ENCODE results near the gene SULT1A4. TPM values are rescaled to one million over a fixed set of nuclear protein-coding genes. Genes with fewer than 3 reads are reported as not detected.
"Not testable (repeated sequence)": the region's sequence is repeated elsewhere in the genome, so short reads cannot be mapped to it uniquely, and the experiment has no call there.

SULT1A4 gene
- total RNA-seq = 2.2 TPM

DNA sequence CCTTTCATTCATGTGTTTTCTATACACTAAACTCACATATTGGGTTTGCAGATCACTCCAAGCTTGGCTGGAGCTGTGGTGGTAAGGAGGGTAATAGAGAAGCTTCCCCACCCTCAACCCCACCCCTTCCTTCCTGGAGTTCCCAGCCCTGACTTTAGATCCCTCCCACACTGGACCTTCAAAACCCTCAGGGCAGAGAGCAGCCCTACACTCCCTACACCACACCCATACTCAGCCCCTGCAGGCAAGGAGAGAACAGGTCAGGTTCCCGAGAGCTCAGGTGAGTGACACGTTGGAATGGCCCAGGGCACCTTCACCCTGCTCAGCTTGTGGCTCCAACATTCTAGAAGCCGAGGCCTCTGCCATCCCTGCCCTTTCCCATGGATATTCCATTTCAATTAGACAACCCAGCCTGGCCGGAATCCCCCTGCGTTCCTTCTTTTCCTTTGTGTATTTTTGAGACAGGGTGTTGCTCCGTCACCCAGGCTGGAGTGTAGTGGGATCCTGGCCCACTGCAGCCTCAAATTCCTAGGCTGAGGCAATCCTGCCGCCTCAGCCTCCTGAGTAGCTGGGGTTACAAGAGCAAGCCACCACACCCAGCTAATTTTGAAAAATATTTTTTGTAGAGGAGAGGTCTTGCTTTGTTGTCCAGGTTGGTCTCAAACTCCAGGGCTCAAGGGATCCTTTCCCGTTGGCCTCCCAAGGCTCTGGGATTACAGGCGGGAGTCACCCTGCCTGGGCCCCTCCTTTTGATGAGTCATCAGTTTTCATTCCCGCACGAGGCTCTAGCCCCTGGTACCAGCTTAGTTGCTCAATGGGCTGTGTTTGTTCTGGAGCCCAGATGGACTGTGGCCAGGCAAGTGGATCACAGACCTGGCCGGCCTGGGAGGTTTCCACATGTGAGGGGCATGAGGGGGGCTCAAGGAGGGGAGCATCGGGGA is at the start of gene SULT1A4:
TSS of gene SULT1A4 (plus strand) at position 208 of the 941 bp plus-strand sequence. CDS start 1,473 bp downstream, outside the sequence.
- ATAC-seq = peak; percentile 66

DNA sequence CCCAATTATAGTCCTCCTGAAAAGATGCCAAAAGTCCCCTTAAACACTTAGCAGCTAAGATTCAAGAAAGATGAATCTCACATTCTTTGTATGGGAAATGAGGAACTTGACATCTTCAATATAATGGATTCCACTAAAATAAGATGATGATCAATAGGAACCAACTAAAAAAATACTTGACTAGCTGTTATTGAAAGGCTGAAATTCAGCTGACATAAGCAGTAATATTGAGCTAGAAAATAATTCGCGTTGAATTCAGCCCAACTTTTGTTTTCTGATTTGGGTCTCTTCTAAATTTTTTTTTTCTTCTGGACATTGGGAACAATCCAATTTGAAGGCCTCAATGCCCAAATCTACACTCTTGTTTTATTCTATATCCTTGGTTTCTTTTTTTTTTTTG is 36.1 kb upstream of the SULT1A4 start:
- ATAC-seq = not testable (repeated sequence)

DNA sequence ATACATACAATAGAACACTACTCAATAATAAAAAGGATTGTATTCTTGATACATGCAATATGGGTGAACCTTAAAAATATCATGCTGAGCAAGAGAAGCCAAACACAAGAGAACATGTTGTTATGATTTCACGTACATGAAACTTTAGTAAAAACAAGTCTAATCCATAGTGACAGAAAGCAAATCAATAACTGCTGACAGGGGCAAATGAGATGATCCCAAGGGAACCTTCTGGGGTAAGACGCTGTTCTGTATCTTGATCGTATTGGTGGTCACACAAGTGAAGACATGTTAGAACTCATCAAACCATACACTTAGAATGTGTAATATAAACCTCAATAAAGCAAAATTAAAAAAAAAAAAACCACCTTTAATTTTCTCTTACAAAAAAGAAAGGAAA is 34.3 kb upstream of the SULT1A4 start:
- not testable (repeated sequence) for ATAC-seq

DNA sequence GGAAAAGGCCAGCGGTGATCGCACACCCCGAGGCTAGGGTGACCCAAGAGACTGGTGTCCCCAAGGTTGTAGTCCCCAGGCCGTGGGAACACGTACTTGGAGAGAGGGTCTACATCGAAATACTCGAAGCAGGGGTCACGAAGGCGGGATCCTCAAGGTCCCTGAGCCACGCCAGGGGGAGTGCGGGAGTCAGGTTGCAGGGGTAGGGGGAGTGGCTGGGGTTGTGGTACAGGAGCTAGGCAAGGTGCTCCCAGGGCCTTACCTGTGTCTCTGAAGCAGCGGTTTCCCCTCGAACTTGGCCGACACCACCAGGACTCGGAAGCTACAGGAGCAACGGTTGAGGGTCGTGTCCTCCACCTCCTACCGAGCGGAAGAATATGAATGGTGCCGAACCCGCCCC is 6.0 kb upstream of the SULT1A4 start:
- peak; percentile 29 for ATAC-seq

DNA sequence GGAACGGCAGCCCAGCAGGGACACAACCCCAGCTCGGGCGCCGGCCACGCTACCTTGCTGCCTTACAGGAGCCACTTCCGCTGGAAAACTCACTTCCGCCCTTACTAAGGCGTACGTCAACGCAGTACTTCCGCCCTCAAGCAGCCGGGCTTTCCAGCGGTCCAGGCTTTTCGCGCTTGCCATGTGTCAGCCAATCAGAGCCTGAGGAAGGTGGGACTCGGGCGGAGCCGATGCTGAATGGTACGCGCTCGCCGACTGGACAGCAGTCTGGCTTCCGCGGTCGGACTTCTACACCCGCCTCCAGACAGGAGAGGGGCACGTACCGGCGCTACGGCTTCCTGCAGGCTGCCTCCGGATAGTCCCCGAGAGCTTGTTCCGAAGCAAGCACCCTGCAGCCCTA is 5.4 kb upstream of the SULT1A4 start, which contains the start of the genes BOLA2 and SLX1B:
TSS of gene BOLA2 (minus strand) at position 83 of the 400 bp plus-strand sequence. CDS start 98 bp downstream, outside the sequence.
TSS of gene SLX1B (plus strand) at position 265 of the 400 bp plus-strand sequence.
- ATAC-seq = peak; percentile 93

DNA sequence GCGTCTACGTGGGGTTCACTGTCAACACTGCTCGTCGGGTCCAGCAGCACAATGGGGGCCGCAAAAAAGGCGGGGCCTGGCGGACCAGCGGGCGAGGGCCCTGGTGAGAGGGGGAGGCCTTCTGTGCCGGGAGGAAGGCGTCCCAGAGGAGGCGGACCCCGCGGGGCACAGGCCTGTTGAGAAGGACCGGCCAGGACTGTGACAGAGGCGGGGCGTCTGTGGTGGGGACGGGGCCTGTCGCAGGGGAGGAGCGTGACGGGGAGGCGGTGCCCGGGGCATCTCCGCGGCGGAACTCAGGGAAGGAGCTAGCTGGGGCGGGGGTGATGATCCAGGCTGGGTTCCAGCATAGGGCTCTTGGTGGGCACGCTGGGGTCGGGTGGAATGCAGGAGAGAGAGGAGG is 4.9 kb upstream of the SULT1A4 start:
- peak; percentile 75 for ATAC-seq

DNA sequence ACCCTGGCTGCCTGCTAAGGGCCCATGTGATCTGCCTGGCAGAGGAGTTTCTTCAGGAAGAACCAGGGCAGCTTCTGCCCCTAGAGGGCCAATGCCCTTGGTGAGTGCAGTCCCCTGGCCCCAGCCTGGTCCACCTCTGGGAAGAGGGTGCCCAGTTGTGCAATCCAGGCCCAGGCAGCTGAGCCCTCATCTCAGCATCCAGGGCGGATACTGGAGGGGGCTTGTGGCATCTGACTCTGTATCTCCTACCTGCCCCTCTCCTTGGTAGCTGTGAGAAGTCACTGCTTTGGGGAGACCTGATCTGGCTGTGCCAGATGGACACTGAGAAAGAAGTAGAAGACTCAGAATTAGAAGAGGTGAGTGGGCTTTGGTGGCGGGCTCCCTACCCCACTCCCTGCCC is 2.1 kb upstream of the SULT1A4 start:
- ATAC-seq = not testable (repeated sequence)

DNA sequence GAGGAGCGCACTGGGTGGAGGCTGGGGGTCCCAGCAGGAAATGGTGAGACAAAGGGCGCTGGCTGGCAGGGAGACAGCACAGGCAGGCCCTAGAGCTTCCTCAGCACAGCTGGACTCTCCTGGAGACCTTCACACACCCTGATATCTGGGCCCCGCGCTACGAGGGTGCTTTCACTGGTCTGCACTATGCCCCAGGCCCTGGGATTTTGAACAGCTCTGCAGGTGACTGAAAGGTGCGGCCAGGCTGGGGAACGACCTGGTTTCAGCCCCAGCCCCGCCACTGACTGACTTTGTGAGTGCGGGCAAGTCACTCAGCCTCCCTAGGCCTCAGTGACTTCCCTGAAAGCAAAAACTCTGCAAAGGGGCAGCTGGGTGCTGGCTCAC is 926 bp downstream of the SULT1A4 start:
- peak; percentile 27 for ATAC-seq

DNA sequence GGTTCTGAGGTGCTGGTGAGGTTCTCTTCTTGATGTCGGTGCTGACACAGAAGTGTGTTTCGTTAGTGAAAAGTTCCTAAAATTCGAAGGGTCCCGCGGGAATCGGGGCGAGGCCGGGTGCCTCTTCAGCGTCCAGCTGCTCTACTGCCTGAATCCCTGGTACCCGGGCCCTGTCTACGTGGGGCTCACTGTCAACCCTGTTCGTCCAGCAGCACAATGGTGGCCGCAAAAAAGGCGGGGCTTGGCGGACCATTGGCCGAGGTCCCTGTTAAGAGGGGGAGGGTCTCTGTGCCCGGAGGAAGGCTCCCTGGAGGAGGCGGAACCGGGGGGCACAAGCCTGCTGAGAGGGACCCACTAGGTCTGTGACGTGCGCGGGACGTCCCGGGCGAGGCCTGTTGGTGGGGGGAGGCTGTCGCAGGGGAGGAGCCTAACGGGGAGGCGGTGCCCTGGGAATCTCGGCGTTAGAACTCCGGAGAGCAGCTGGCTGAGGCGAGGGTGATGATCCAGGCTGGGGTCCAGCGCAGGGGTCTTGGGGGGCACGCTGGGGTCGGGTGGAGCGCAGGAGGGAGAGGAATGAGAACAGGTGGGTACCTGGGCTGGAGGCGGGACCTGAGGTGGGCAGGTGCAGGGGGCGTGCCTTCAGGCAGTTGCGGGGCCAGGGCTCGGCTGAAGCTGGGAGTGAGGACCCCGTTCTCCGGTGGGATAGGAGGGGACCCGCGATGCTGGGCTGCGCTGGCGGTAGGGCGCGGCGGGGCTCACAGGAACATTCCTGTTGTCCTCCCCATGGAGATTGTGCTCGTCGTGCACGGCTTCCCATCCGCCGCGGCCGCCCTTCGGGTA is 6.5 kb downstream of the SULT1A4 start:
- peak; percentile 24 for ATAC-seq

DNA sequence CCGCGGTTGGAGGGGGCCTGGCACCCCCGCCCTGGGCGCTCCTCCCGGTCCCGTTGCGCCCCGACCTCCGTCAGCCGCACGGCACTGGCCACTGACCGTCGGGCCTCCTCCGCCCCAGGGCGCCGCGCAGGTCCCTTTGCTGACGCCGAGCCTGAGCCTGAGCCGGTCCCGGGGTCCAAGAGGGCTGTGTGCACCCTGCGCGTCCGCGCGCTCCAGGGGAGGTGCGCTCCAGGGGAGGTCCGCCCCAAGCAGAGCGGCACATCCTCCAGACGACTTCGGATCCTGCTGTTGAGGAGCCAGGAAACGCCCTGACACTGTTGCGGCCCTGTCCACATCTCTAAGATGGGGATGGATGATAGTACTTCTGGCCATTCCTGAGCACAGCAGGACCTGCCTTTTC is 7.2 kb downstream of the SULT1A4 start:
- ATAC-seq = peak; percentile 16

DNA sequence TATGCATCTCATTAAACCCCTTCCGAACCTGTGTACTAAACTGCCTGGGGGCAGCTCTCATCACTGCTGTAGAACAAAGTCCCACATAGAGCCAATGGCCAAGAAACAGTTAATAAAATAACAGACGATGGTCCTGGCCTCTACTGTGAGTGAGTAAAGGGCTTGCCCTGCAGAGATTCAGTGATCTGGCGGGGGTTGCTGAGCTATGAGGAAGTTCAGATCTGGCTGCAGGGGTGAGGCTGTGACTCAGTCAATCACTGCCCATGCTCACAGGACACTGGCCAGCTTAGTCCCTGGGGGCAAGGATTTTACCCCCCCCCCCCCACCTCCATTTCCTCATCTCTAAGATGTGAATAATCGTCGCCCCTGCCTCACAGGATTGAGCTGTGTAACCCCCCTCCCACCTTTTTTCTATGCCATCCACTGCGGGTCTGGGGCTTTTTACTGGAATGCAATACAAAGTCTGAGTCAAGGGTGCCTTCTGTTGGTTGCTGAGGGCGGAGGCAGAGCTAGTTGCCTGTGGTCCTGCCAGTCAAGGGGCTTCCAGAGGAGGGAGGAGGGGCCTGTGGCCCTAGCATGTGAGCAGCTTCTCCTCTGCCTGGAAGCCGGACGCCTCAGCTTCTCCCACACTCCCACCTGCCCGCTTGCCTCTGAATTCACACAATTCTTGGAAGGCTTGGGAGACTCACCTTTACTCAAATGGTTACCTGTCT is 8.1 kb downstream of the SULT1A4 start:
- not testable (repeated sequence) for ATAC-seq

DNA sequence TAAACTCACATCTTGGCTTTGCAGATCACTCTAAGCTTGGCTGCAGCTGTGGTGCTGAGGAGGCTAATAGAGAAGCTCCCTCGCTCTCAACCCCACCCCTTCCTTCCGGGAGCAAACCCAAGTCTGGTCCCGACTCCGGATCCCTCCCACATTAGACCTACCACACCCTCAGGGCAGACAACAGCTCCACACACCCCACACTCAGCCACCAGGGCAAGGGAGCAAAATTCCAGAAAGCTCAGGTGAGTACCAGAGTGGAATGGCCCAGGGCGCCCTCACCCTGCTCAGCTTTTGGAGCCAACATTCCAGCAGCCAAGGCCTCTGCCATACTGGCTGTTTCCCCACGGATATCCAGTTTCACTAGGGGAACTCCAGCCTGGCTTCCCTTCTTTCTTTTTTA is 9.9 kb downstream of the SULT1A4 start:
- peak; percentile 87 for ATAC-seq

DNA sequence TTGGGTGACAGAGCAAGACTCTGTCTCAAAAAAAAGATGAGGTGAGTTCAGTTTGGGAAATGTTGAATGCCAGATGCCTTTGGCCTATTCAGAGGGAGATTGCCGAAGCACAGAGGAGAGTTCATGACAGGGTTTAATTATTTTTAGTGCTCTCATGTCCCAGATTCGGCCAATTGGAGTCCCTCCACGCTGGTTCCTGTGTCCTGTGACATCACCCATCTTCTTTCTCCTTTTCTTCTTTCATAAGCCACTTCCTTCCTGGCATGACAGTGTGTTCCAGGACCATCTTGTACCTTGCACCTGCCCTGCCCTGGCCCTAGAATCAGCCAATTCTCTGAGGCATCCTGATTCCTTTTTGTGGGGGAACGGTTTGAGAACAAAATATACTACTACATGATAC is 12.4 kb downstream of the SULT1A4 start:
- ATAC-seq = not testable (repeated sequence)

DNA sequence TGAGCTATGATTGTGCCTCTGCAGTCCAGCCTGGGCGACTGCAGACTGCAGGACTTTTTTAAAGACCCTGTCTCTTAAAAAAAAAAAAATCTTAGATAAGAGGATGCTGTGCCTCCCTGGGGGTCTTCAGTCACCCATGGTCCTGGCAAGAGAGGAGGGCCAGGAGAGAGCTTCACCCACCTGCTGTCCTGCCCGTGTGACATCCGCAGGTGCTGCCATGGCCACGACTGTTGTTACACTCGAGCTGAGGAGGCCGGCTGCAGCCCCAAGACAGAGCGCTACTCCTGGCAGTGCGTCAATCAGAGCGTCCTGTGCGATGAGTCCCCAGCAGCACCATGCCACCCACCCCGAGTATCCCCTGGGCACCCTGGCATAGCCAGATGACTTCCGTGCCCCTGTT is 22.6 kb downstream of the SULT1A4 start:
- ATAC-seq = not testable (repeated sequence)

DNA sequence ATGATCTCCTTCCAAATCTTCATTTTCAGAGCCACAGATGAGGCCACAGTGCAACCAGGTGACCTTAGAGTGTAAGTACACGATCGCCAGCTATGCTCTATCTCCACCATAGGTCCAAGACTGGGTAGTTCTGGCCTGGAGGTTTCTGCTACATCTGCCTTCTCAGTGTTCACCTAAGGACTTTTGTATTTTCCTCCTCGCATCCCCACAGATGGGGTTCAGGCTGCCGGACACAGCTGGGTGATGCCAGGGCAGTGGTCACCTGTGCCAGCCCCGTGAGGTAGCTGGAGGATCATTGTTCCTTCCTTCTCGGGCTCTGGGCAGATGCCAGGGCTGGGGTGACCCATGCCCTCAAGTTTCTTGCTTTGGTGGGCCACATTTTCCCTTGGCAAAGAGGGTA is 46.6 kb downstream of the SULT1A4 start, which contains the start of gene NPIPB12:
TSS of gene NPIPB12 (minus strand) at position 101 of the 400 bp plus-strand sequence.
- ATAC-seq = not testable (repeated sequence)

Other genes starting within 250 kb of the SULT1A4 start
- gene NPIPB11, start 53.2 kb upstream of the SULT1A4 start, total RNA-seq = 0.44 TPM
- gene BOLA2, start 5.6 kb upstream of the SULT1A4 start, total RNA-seq = 6.1 TPM
- 24.3 TPM for gene SLX1B, start 5.4 kb upstream of the SULT1A4 start, total RNA-seq
- 18.8 TPM for gene NPIPB12, start 46.5 kb downstream of the SULT1A4 start, total RNA-seq
- 0.60 TPM for gene SPN, start 203.3 kb downstream of the SULT1A4 start, total RNA-seq
- gene QPRT, start 219.3 kb downstream of the SULT1A4 start, total RNA-seq = 0.60 TPM